Measurements from ENCODE around the gene RAB2B. TPM values are rescaled to one million over a fixed set of nuclear protein-coding genes. Genes with fewer than 3 reads are reported as not detected.
"Not testable (repeated sequence)": the region's sequence is repeated elsewhere in the genome, so short reads cannot be mapped to it uniquely, and the experiment has no call there.

Gene RAB2B
- total RNA-seq, 1 experiment from 2014 or later: 9.0 TPM

- no peak for DNase-seq (ENCODE audit: low spot score)
- in situ Hi-C loops (cut with HindIII; ENCODE audit: low sequenced_read_pairs): no loop called here
These were observed 19.7 kb upstream of the RAB2B start for GRCh38 chr14:21496453-21496852.

- in situ Hi-C loops (cut with HindIII; ENCODE audit: low sequenced_read_pairs): no loop called here
- DNase-seq (ENCODE audit: low spot score): no peak
These were observed 18.4 kb upstream of the RAB2B start for GRCh38 chr14:21494902-21495762.

GRCh38 chr14:21486640-21487087 lies 9.9 kb upstream of the RAB2B start:
- in situ Hi-C loops (cut with HindIII; ENCODE audit: low sequenced_read_pairs): no loop called here
- DNase-seq (ENCODE audit: low spot score): no peak

- in situ Hi-C loops (cut with HindIII; ENCODE audit: low sequenced_read_pairs): no loop called here
- DNase-seq (ENCODE audit: low spot score): no peak
These were observed 235 bp downstream of the RAB2B start for GRCh38 chr14:21476523-21476924.

- in situ Hi-C loops (cut with HindIII; ENCODE audit: low sequenced_read_pairs): no loop called here
These were observed 814 bp downstream of the RAB2B start for GRCh38 chr14:21475767-21476522.

GRCh38 chr14:21467616-21468015 lies 9.1 kb downstream of the RAB2B start:
- no peak for DNase-seq (ENCODE audit: low spot score)
- in situ Hi-C loops (cut with HindIII; ENCODE audit: low sequenced_read_pairs): no loop called here

More at GRCh38 chr14:21475767-21476522, 814 bp downstream of the RAB2B start:
- no peak for DNase-seq (ENCODE audit: low spot score)

GRCh38 chr14:21455912-21456667 lies 20.7 kb downstream of the RAB2B start, which contains the start of gene CHD8:
TSS of gene CHD8 (minus strand) at chr14:21456123. CDS start at chr14:21431643, 24,480 bp downstream.
- peak; percentile 100 for DNase-seq (ENCODE audit: low spot score)
- in situ Hi-C loops (cut with HindIII; ENCODE audit: low sequenced_read_pairs): no loop called here

- in situ Hi-C loops (cut with HindIII; ENCODE audit: low sequenced_read_pairs): no loop called here
- DNase-seq (ENCODE audit: low spot score): no peak
These were observed 21.2 kb downstream of the RAB2B start for GRCh38 chr14:21455592-21455911.

- in situ Hi-C loops (cut with HindIII; ENCODE audit: low sequenced_read_pairs): no loop called here
- DNase-seq (ENCODE audit: low spot score): peak; percentile 6
These were observed 21.8 kb downstream of the RAB2B start for GRCh38 chr14:21454843-21455544.

- no peak for DNase-seq (ENCODE audit: low spot score)
- in situ Hi-C loops (cut with HindIII; ENCODE audit: low sequenced_read_pairs): no loop called here
These were observed 26.9 kb downstream of the RAB2B start for GRCh38 chr14:21449899-21450216.

- in situ Hi-C loops (cut with HindIII; ENCODE audit: low sequenced_read_pairs): not testable (repeated sequence)
These were observed 34.1 kb downstream of the RAB2B start for GRCh38 chr14:21442657-21443056.

GRCh38 chr14:21440859-21441258 lies 35.9 kb downstream of the RAB2B start:
- no peak for DNase-seq (ENCODE audit: low spot score)
- in situ Hi-C loops (cut with HindIII; ENCODE audit: low sequenced_read_pairs): no loop called here

More at GRCh38 chr14:21442657-21443056, 34.1 kb downstream of the RAB2B start:
- not testable (repeated sequence) for DNase-seq (ENCODE audit: low spot score)

- in situ Hi-C loops (cut with HindIII; ENCODE audit: low sequenced_read_pairs): no loop called here
- peak; percentile 99 for DNase-seq (ENCODE audit: low spot score)
These were observed 39.5 kb downstream of the RAB2B start for GRCh38 chr14:21437063-21437901.

GRCh38 chr14:21436567-21437062 lies 40.1 kb downstream of the RAB2B start:
- no peak for DNase-seq (ENCODE audit: low spot score)
- in situ Hi-C loops (cut with HindIII; ENCODE audit: low sequenced_read_pairs): no loop called here

GRCh38 chr14:21431126-21431525 lies 45.6 kb downstream of the RAB2B start:
- in situ Hi-C loops (cut with HindIII; ENCODE audit: low sequenced_read_pairs): no loop called here
- no peak for DNase-seq (ENCODE audit: low spot score)

GRCh38 chr14:21428930-21429329 lies 47.8 kb downstream of the RAB2B start:
- in situ Hi-C loops (cut with HindIII; ENCODE audit: low sequenced_read_pairs): no loop called here
- DNase-seq (ENCODE audit: low spot score): no peak

GRCh38 chr14:21426692-21427091 lies 50.1 kb downstream of the RAB2B start:
- in situ Hi-C loops (cut with HindIII; ENCODE audit: low sequenced_read_pairs): no loop called here
- DNase-seq (ENCODE audit: low spot score): no peak

GRCh38 chr14:21419528-21419927 lies 57.2 kb downstream of the RAB2B start:
- in situ Hi-C loops (cut with HindIII; ENCODE audit: low sequenced_read_pairs): no loop called here

More at GRCh38 chr14:21419528-21419927, 57.2 kb downstream of the RAB2B start:
- no peak for DNase-seq (ENCODE audit: low spot score)

Measured in G401 (cell line).